ENCODE results near the gene DNPH1. TPM values are rescaled to one million over a fixed set of nuclear protein-coding genes. Genes with fewer than 3 reads are reported as not detected.
A peak's percentile ranks its signal among the peaks of the same experiment; 100 is the strongest.

DNPH1 gene
- total and polyA plus RNA-seq, 9 of the 15 experiments (the other 6 are each of a cell fraction or from before 2014, with no cell fraction given): 7.3 to 300 (median 68.7) TPM

DNA sequence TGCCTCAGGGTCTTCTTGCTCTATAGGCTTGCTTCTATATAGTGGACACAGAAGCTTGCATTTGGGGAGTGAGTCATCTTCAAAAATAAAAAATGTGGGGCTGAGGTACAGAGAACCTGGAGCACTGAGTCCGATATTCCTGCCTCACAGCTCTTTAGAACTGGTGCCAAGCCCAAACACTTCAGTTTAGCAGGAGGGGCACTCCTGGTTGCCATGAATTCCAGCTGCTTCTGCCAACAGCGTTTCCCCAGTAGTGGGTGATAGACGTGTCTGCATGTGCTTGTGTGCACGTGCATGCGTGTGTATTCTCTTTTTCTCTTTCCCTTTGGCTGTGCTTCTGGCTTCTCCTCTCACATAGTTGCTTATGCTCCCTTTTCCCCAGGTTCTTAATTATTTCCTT, 11.9 kb downstream of the DNPH1 start (continued):
- TF ChIP-seq, protein P1, sequence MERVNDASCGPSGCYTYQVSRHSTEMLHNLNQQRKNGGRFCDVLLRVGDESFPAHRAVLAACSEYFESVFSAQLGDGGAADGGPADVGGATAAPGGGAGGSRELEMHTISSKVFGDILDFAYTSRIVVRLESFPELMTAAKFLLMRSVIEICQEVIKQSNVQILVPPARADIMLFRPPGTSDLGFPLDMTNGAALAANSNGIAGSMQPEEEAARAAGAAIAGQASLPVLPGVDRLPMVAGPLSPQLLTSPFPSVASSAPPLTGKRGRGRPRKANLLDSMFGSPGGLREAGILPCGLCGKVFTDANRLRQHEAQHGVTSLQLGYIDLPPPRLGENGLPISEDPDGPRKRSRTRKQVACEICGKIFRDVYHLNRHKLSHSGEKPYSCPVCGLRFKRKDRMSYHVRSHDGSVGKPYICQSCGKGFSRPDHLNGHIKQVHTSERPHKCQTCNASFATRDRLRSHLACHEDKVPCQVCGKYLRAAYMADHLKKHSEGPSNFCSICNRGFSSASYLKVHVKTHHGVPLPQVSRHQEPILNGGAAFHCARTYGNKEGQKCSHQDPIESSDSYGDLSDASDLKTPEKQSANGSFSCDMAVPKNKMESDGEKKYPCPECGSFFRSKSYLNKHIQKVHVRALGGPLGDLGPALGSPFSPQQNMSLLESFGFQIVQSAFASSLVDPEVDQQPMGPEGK (CRISPR knock-in tag; IDR thresholded peaks at IDR 0.05; ENCODE audit: borderline replicate concordance): no peak
- TF ChIP-seq TOE1 (IDR thresholded peaks at IDR 0.05; ENCODE audit: borderline replicate concordance): no peak
- no peak for TF ChIP-seq TOE1 (CRISPR knock-in tag; IDR thresholded peaks at IDR 0.05; ENCODE audit: borderline replicate concordance, low read depth)

- BruUV-seq (replicated peaks): no TSS peak
- no peak overlapping the region for H3K4me2 ChIP-seq (ENCODE audit: insufficient read depth, low read length)
- H2AFZ ChIP-seq (ENCODE audit: low read depth, low read length): no peak overlapping the region
- intact Hi-C loops (cut with micrococcal nuclease): no loop called here
- H3K27ac ChIP-seq (ENCODE audit: extremely low read depth, low read depth, low read length): no peak overlapping the region
- H3K4me1 ChIP-seq (replicated peaks in 1 of 2; ENCODE audit: control insufficient read depth in 2 of 2, insufficient read depth in 2 of 2, low read length in 2 of 2): peaks cover 12 to 25% of the 10 kb centered on the region in 2 experiments; a peak in 4 of 5 replicates
- ATAC-seq: no peak
- H3K4me3 ChIP-seq: no peak overlapping the region
- no peak for FAIRE-seq
- TF ChIP-seq TGIF2 (CRISPR knock-in tag; IDR thresholded peaks at IDR 0.05) (no peak), POLR2G (IDR thresholded peaks at IDR 0.05; ENCODE audit: low read depth, low read length) (peak; percentile 49)
- in situ Hi-C loops (cut with MboI): no loop called here
- WGBS (ENCODE audit: insufficient coverage, low coverage, missing lambda C conversion rate): 63% methylated on average over 12 of the region's 12 CpGs
- H3K9ac ChIP-seq (ENCODE audit: insufficient read depth in 1 of 2, low read depth in 2 of 2, low read length in 2 of 2): peak overlapping the region in 1 of 2 experiments; percentile 61; a peak in 2 of 4 replicates
- no peaks in the 10 kb centered on the region for H3K9me3 ChIP-seq (replicated peaks; ENCODE audit: control insufficient read depth, insufficient read depth, low read depth, low read length)
- DNase-seq (ENCODE audit: extremely low read depth in 1 of 4, low spot score in 3 of 4): no peak
- no peaks in the 10 kb centered on the region for H3K27me3 ChIP-seq (ENCODE audit: control insufficient read depth in 2 of 2, insufficient read depth in 2 of 2, low read length in 2 of 2)
- no peaks in the 10 kb centered on the region for H3K36me3 ChIP-seq (ENCODE audit: control insufficient read depth, insufficient read depth, low read length)
- POLR2A ChIA-PET: interaction anchor here (0.7 to 10.7 kb wide), 4 partner anchors 10 to 34 kb away, joined by 3 to 118 read pairs (median 6); partner anchors contain the start of genes CUL9 and DNPH1
- no peaks in the 10 kb centered on the region for H3K79me2 ChIP-seq (ENCODE audit: control insufficient read depth, insufficient read depth, low read length)
- CTCF ChIA-PET (ENCODE audit: low intra/inter-chr PET ratio): no interaction called here
- no peaks in the 10 kb centered on the region for H3K9me1 ChIP-seq (ENCODE audit: control insufficient read depth, insufficient read depth, low read length)
- no peaks in the 10 kb centered on the region for H4K20me1 ChIP-seq (replicated peaks; ENCODE audit: control insufficient read depth, insufficient read depth, low read length)
These were observed 13.1 kb downstream of the DNPH1 start for GRCh38 chr6:43216200-43216599.
